ENCODE data around the gene CDH24. TPM values are rescaled to one million over a fixed set of nuclear protein-coding genes. Genes with fewer than 3 reads are reported as not detected.

The CDH24 gene
- polyA plus RNA-seq, 3 donors from 2014 or later, result 0.64 to 1.2 (median 0.78) TPM

GRCh38 chr14:23040100-23040499, 17.2 kb downstream of the CDH24 start:
- H3K4me1 Mint-ChIP-seq, result peaks cover 7 to 8% of the 10 kb centered on the region in 2 donors
- H3K36me3 Mint-ChIP-seq, result no peaks in the 10 kb centered on the region
- H3K9me3 Mint-ChIP-seq, result no peaks in the 10 kb centered on the region
- no peak for DNase-seq
- peaks cover 1 to 2% (median 1%) of the 10 kb centered on the region in 3 donors for H3K27me3 Mint-ChIP-seq (ENCODE audit: low read depth in 3 of 3)
- no peak overlapping the region for H3K27ac Mint-ChIP-seq
- H3K4me3 Mint-ChIP-seq, result no peak overlapping the region

- Mint-ChIP-seq H3K36me3 (peaks cover 7 to 16% (median 9%) of the 10 kb centered on the region in 3 donors), H3K9me3 (no peaks in the 10 kb centered on the region), H3K27me3 (ENCODE audit: low read depth in 3 of 3) (peaks cover 1 to 3% (median 2%) of the 10 kb centered on the region in 3 donors), H3K4me1 (peaks cover 29 to 37% of the 10 kb centered on the region in 2 donors), H3K27ac (peak overlapping the region; percentile 96 to 100 (median 98)), H3K4me3 (peak overlapping the region; percentile 87 to 98 (median 92))
- no peak for DNase-seq
These were observed 21.8 kb downstream of the CDH24 start for GRCh38 chr14:23035303-23036144.

- Mint-ChIP-seq H3K36me3 (peaks cover 7 to 16% (median 9%) of the 10 kb centered on the region in 3 donors), H3K4me1 (peaks cover 29 to 37% of the 10 kb centered on the region in 2 donors), H3K27ac (peak within 1 kb of the TSS; percentile 96 to 100 (median 98)), H3K27me3 (ENCODE audit: low read depth in 3 of 3) (peaks cover 1 to 3% (median 2%) of the 10 kb centered on the region in 3 donors), H3K9me3 (no peaks in the 10 kb centered on the region), H3K4me3 (peak within 1 kb of the TSS; percentile 87 to 98 (median 92))
- peak; percentile 87 to 89 (median 88) for DNase-seq
These were observed 22.6 kb downstream of the CDH24 start, which contains the start of gene PSMB5 for GRCh38 chr14:23034498-23035302. TSS of gene PSMB5 (minus strand) at chr14:23034900. CDS start at chr14:23034881, 19 bp downstream.

- DNase-seq, result no peak
- H3K9me3 Mint-ChIP-seq, result no peaks in the 10 kb centered on the region
- peaks cover 33 to 43% of the 10 kb centered on the region in 2 donors for H3K4me1 Mint-ChIP-seq
- H3K36me3 Mint-ChIP-seq, result peaks cover 7 to 19% (median 14%) of the 10 kb centered on the region in 3 donors
- H3K4me3 Mint-ChIP-seq, result peak overlapping the region; percentile 87 to 98 (median 92)
- H3K27me3 Mint-ChIP-seq (ENCODE audit: low read depth in 3 of 3), result peaks cover 1 to 3% (median 2%) of the 10 kb centered on the region in 3 donors
- H3K27ac Mint-ChIP-seq, result peak overlapping the region; percentile 96 to 100 (median 98)
These were observed 23.4 kb downstream of the CDH24 start for GRCh38 chr14:23033801-23034497.

- H3K27ac Mint-ChIP-seq, result peak overlapping the region in 5 of 6 donors; percentile 71 to 100 (median 78)
These were observed 24.0 kb downstream of the CDH24 start for GRCh38 chr14:23033251-23033727.

GRCh38 chr14:23030936-23031335, 26.4 kb downstream of the CDH24 start:
- no peak for DNase-seq
- peaks cover 38 to 49% of the 10 kb centered on the region in 2 donors for H3K4me1 Mint-ChIP-seq
- peaks cover 11 to 31% (median 22%) of the 10 kb centered on the region in 3 donors for H3K36me3 Mint-ChIP-seq
- peaks cover 0 to 3% (median 2%) of the 10 kb centered on the region in 3 donors for H3K27me3 Mint-ChIP-seq (ENCODE audit: low read depth in 3 of 3)
- no peak overlapping the region for H3K4me3 Mint-ChIP-seq
- no peak overlapping the region for H3K27ac Mint-ChIP-seq
- no peaks in the 10 kb centered on the region for H3K9me3 Mint-ChIP-seq

More at GRCh38 chr14:23033251-23033727, 24.0 kb downstream of the CDH24 start:
- Mint-ChIP-seq H3K4me1 (peaks cover 37 to 49% of the 10 kb centered on the region in 2 donors), H3K36me3 (peaks cover 11 to 23% (median 18%) of the 10 kb centered on the region in 3 donors), H3K27me3 (ENCODE audit: low read depth in 3 of 3) (peaks cover 0 to 3% (median 2%) of the 10 kb centered on the region in 3 donors), H3K4me3 (peak overlapping the region; percentile 87 to 98 (median 92)), H3K9me3 (no peaks in the 10 kb centered on the region)
- DNase-seq, result no peak

GRCh38 chr14:23028799-23029198, 28.5 kb downstream of the CDH24 start:
- Mint-ChIP-seq H3K4me1 (peaks cover 24 to 28% of the 10 kb centered on the region in 2 donors), H3K36me3 (peaks cover 16 to 37% (median 36%) of the 10 kb centered on the region in 3 donors), H3K9me3 (no peaks in the 10 kb centered on the region), H3K4me3 (no peak overlapping the region), H3K27me3 (ENCODE audit: low read depth in 3 of 3) (peaks cover 0 to 2% (median 0%) of the 10 kb centered on the region in 3 donors), H3K27ac (peak overlapping the region in 5 of 6 donors; percentile 4 to 76 (median 57))
- DNase-seq, result no peak

GRCh38 chr14:23025151-23025814, 32.0 kb downstream of the CDH24 start:
- no peak for DNase-seq
- H3K4me3 Mint-ChIP-seq, result no peak overlapping the region
- H3K27me3 Mint-ChIP-seq (ENCODE audit: low read depth in 3 of 3), result peaks cover 0 to 3% (median 0%) of the 10 kb centered on the region in 3 donors
- no peaks in the 10 kb centered on the region for H3K9me3 Mint-ChIP-seq
- H3K27ac Mint-ChIP-seq, result no peak overlapping the region
- peaks cover 8 to 32% (median 21%) of the 10 kb centered on the region in 3 donors for H3K36me3 Mint-ChIP-seq
- peaks cover 12 to 14% of the 10 kb centered on the region in 2 donors for H3K4me1 Mint-ChIP-seq

- H3K9me3 Mint-ChIP-seq, result no peaks in the 10 kb centered on the region
- DNase-seq, result no peak
- peaks cover 8 to 32% (median 21%) of the 10 kb centered on the region in 3 donors for H3K36me3 Mint-ChIP-seq
- H3K27me3 Mint-ChIP-seq (ENCODE audit: low read depth in 3 of 3), result peaks cover 0 to 3% (median 0%) of the 10 kb centered on the region in 3 donors
- H3K4me1 Mint-ChIP-seq, result peaks cover 12 to 14% of the 10 kb centered on the region in 2 donors
- no peak overlapping the region for H3K4me3 Mint-ChIP-seq
- H3K27ac Mint-ChIP-seq, result peak overlapping the region in 1 of 6 donors; percentile 72
These were observed 32.7 kb downstream of the CDH24 start for GRCh38 chr14:23024612-23025075.

GRCh38 chr14:23023795-23024152, 33.5 kb downstream of the CDH24 start:
- Mint-ChIP-seq H3K9me3 (no peaks in the 10 kb centered on the region), H3K27me3 (ENCODE audit: low read depth in 3 of 3) (peaks cover 0 to 3% (median 0%) of the 10 kb centered on the region in 3 donors), H3K4me1 (peaks cover 4 to 8% of the 10 kb centered on the region in 2 donors), H3K4me3 (no peak overlapping the region), H3K27ac (peak overlapping the region in 3 of 6 donors; percentile 30 to 73 (median 48)), H3K36me3 (peaks cover 6 to 24% (median 16%) of the 10 kb centered on the region in 3 donors)
- no peak for DNase-seq

- no peak for DNase-seq
- Mint-ChIP-seq H3K27ac (peak overlapping the region in 2 of 6 donors; percentile 28 to 48), H3K27me3 (ENCODE audit: low read depth in 3 of 3) (peaks cover 0 to 3% (median 0%) of the 10 kb centered on the region in 3 donors), H3K9me3 (no peaks in the 10 kb centered on the region), H3K36me3 (peaks cover 4 to 22% (median 14%) of the 10 kb centered on the region in 3 donors), H3K4me3 (no peak overlapping the region), H3K4me1 (peaks cover 0 to 6% of the 10 kb centered on the region in 2 donors)
These were observed 34.1 kb downstream of the CDH24 start for GRCh38 chr14:23023022-23023794.
